ENCODE data around the gene PKMYT1. TPM values are rescaled to one million over a fixed set of nuclear protein-coding genes. Genes with fewer than 3 reads are reported as not detected.

PKMYT1 gene
- total RNA-seq, 1 donor from 2014 or later, result 21.8 TPM

GRCh38 chr16:2973605-2974318, 6.5 kb downstream of the PKMYT1 start:
- no peak for DNase-seq (ENCODE audit: low spot score in 2 of 2, unreplicated experiment in 2 of 2)
- H3K36me3 Mint-ChIP-seq, result peaks cover 1% of the 10 kb centered on the region
- TF ChIP-seq CTCF (IDR thresholded peaks at IDR 0.05; ENCODE audit: unreplicated experiment), result no peak
- H3K27ac Mint-ChIP-seq, result no peak overlapping the region
- no peaks in the 10 kb centered on the region for H3K9me3 Mint-ChIP-seq
- H3K4me1 Mint-ChIP-seq, result peaks cover 9% of the 10 kb centered on the region
- H3K4me3 Mint-ChIP-seq, result no peak overlapping the region
- H3K27me3 Mint-ChIP-seq (ENCODE audit: low read depth), result no peaks in the 10 kb centered on the region

GRCh38 chr16:2973093-2973492, 7.2 kb downstream of the PKMYT1 start:
- Mint-ChIP-seq H3K27me3 (ENCODE audit: low read depth) (no peaks in the 10 kb centered on the region), H3K4me1 (peaks cover 15% of the 10 kb centered on the region), H3K4me3 (no peak overlapping the region), H3K9me3 (no peaks in the 10 kb centered on the region), H3K36me3 (peaks cover 1% of the 10 kb centered on the region), H3K27ac (no peak overlapping the region)
- DNase-seq (ENCODE audit: low spot score in 2 of 2, unreplicated experiment in 2 of 2), result no peak
- TF ChIP-seq CTCF (IDR thresholded peaks at IDR 0.05; ENCODE audit: unreplicated experiment), result no peak

DNA sequence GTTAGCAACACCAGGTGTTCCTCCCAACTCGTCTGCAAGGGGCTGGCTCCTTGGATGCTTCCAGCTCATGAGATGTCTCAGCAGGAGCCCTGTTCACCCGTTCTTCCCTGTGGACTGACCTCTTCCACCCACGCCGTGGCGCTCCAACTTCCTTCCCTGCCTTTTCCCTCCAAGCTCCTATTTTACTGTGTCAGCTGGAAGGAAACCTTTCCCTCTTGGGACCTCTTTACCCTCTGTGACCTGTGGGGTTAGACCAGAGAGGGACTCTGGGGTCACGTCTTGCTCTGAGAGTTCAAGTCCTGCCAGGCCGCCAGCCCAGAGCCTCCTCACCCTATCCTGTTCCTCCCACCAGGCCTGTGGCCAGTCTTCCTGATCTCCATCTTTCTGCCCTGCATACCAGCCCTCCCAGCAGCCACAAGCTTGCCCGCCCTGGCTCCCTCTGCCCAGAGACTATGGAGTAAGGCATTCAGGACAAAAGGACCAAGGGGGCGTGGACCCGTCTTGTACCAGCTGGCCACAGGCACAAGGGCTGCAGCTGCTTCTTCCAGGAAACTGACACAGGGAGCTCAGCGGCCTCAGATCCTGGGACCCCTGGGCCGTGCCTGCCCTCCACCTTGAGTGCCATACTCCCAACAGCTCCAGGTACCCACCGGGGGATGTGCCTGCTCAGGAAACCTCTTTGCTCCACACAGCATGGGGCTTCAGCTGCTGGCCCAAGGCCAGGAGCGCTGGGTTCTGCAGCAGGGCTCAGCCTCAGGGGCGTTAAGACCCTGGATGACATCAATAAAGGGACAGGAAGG, 8.1 kb downstream of the PKMYT1 start:
- H3K4me3 Mint-ChIP-seq, result peak overlapping the region; percentile 31
- H3K36me3 Mint-ChIP-seq, result peaks cover 1% of the 10 kb centered on the region
- H3K9me3 Mint-ChIP-seq, result no peaks in the 10 kb centered on the region
- H3K27ac Mint-ChIP-seq, result no peak overlapping the region
- no peaks in the 10 kb centered on the region for H3K27me3 Mint-ChIP-seq (ENCODE audit: low read depth)
- TF ChIP-seq CTCF (IDR thresholded peaks at IDR 0.05; ENCODE audit: unreplicated experiment), result no peak
- DNase-seq (ENCODE audit: low spot score in 2 of 2, unreplicated experiment in 2 of 2), result no peak
- peaks cover 15% of the 10 kb centered on the region for H3K4me1 Mint-ChIP-seq

DNA sequence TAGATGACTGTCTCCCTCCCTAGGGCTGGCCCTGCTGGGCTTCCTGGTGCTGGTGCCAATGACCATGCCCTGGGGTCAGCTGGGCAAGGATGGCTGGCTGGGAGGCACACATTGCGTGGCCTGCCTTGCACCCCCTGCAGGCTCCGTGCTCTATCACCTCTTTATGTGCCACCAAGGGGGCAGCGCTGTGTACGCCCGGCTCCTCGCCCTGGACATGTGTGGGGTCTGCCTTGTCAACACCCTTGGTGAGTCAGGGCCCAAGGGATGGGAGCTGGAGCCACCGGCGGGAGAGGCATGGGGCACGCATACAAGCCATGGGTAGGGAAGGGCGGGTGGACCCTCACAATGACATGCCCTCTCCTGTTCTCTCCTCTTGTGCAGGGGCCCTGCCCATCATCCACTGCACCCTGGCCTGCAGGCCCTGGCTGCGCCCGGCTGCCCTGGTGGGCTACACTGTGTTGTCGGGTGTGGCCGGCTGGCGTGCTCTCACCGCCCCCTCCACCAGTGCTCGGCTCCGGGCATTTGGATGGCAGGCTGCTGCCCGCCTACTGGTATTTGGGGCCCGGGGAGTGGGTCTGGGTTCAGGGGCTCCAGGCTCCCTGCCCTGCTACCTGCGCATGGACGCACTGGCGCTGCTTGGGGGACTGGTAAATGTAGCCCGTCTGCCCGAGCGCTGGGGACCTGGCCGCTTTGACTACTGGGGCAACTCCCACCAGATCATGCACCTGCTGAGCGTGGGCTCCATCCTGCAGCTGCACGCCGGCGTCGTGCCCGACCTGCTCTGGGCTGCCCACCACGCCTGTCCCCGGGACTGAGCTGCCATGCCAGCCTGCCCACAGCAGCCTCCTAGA, 8.9 kb downstream of the PKMYT1 start:
- Mint-ChIP-seq H3K27ac (no peak overlapping the region), H3K36me3 (peaks cover 1% of the 10 kb centered on the region), H3K9me3 (no peaks in the 10 kb centered on the region), H3K27me3 (ENCODE audit: low read depth) (no peaks in the 10 kb centered on the region), H3K4me1 (peaks cover 15% of the 10 kb centered on the region), H3K4me3 (peak overlapping the region; percentile 52)
- TF ChIP-seq CTCF (IDR thresholded peaks at IDR 0.05; ENCODE audit: unreplicated experiment), result no peak
- DNase-seq (ENCODE audit: low spot score in 2 of 2, unreplicated experiment in 2 of 2), result no peak

DNA sequence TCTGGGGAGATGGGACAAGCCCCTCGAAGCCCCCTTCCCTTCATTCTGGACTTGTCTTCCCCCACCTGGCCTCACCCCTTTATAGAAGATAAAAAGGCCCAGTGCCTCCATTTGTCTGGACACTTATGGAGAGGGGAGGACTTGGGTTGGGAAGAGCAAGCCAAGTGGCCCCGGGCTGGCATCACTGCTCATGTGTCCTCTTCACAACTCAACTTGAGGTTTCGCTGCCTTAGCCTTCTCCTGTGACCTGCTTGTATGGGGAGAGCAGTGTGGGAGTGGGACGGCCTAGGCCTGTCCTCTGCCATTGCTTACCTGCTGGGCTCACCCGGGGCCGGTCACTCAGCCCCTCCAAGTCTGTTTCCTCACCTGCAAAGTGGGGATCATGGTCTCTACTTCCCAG, 9.7 kb downstream of the PKMYT1 start:
- DNase-seq (ENCODE audit: low spot score in 2 of 2, unreplicated experiment in 2 of 2), result no peak
- H3K36me3 Mint-ChIP-seq, result peaks cover 1% of the 10 kb centered on the region
- H3K9me3 Mint-ChIP-seq, result no peaks in the 10 kb centered on the region
- no peak for TF ChIP-seq CTCF (IDR thresholded peaks at IDR 0.05; ENCODE audit: unreplicated experiment)
- H3K27ac Mint-ChIP-seq, result no peak overlapping the region
- H3K27me3 Mint-ChIP-seq (ENCODE audit: low read depth), result no peaks in the 10 kb centered on the region
- H3K4me3 Mint-ChIP-seq, result peak overlapping the region; percentile 52
- peaks cover 15% of the 10 kb centered on the region for H3K4me1 Mint-ChIP-seq

All from mesothelial cell of epicardium (in vitro differentiated cells).